Chondrocyte (in vitro differentiated cells): Measurements from ENCODE around the gene TMEM220. TPM values are rescaled to one million over a fixed set of nuclear protein-coding genes. Genes with fewer than 3 reads are reported as not detected.

Experiments
- DNase-seq: peaks from one replicate; pipeline ENCODE4 v3.0.0; 2021; ENCODE audit warnings: mixed read lengths, low spot score
- H3K27ac Mint-ChIP-seq: one replicate; pipeline ENCODE4 v1.8.0; 2021; ENCODE audit warnings: mild to moderate bottlenecking, moderate library complexity, mixed read lengths; ENCODE audit not compliant: unreplicated experiment
- H3K27me3 Mint-ChIP-seq: 2 replicates; pipeline ENCODE4 v1.8.0; 2021; ENCODE audit warnings: low read depth, mixed read lengths
- H3K36me3 Mint-ChIP-seq: 2 replicates; pipeline ENCODE4 v1.8.0; 2021; ENCODE audit warnings: low read depth, mixed read lengths
- H3K4me1 Mint-ChIP-seq: 2 replicates; pipeline ENCODE4 v1.8.0; 2021; ENCODE audit warnings: low read depth, mild to moderate bottlenecking, mixed read lengths
- H3K4me3 Mint-ChIP-seq: one replicate; pipeline ENCODE4 v1.8.0; 2021; ENCODE audit warnings: mild to moderate bottlenecking, moderate library complexity, mixed read lengths; ENCODE audit not compliant: unreplicated experiment
- H3K9me3 Mint-ChIP-seq: 2 replicates; pipeline ENCODE4 v1.8.0; 2021; ENCODE audit warnings: low read depth, mixed read lengths
- CTCF ChIP-seq: fragments of 200-600 bp; sonication (generic); IDR thresholded peaks from 2 replicates; pipeline ENCODE4 v1.5.0; 2021; ENCODE audit warnings: antibody characterized with exemption, mild to moderate bottlenecking, moderate library complexity
- total RNA-seq: library from RNA; stranded (reverse); gene quantifications from 3 replicates; pipeline ENCODE4 v1.2.1, GENCODE V29; 2021

Gene TMEM220
- total RNA-seq, 1 donor from 2014 or later, result 7.6 TPM

DNA sequence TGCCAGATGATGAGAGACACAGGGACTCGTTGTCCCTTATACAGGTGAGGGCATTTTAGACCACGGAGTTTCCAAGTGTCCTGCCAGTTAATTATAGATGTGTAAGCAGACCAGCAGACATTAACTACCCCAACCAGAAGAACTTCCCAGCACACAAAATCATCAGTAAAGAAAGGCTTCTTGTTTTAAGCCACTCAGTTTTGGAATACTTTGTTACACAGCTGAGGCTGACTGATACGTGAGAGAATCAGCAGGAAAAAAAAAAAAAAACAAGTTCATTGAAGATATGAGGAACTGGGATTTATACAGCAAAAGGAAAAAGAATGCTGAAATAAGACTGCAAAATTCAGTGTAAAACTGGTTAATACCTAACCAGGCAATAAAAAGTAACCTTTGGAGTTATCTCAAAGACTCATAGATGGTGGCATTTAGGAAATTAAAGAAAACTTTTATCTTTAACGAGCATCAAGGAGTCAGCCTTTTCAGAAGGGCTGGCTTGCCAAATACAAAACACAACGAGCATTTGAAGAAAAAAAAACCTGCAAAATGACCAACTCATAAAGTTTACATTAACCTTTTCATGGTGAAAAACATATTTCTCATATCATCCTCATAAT lies 46.0 kb upstream of the TMEM220 start:
- H3K36me3 Mint-ChIP-seq, result peaks cover 4% of the 10 kb centered on the region
- no peaks in the 10 kb centered on the region for H3K4me1 Mint-ChIP-seq
- no peak overlapping the region for H3K4me3 Mint-ChIP-seq
- peaks cover 17% of the 10 kb centered on the region for H3K9me3 Mint-ChIP-seq
- TF ChIP-seq CTCF, result no peak
- no peak overlapping the region for H3K27ac Mint-ChIP-seq
- H3K27me3 Mint-ChIP-seq, result no peaks in the 10 kb centered on the region
- DNase-seq, result no peak

DNA sequence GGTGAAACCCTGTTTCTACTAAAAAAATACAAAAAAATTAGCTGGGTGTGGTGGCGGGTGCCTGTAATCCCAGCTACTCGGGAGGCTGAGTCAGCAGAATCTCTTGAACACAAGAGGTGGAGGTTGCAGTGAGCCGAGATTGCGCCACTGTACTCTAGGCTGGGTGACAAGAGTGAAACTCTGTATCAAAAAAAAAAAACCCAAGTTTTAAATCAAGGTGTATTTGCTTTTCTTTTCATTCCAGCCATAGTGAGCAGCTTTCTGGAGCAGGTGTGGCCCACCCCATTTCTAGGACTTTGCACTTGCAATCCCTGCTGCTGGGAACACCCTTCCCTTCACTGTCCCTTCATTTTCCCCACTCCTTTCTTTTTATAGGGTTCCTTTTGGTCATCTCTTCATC lies 45.2 kb upstream of the TMEM220 start:
- Mint-ChIP-seq H3K4me1 (no peaks in the 10 kb centered on the region), H3K27me3 (no peaks in the 10 kb centered on the region), H3K36me3 (peaks cover 4% of the 10 kb centered on the region), H3K4me3 (no peak overlapping the region), H3K9me3 (peaks cover 15% of the 10 kb centered on the region), H3K27ac (no peak overlapping the region)
- TF ChIP-seq CTCF, result no peak
- DNase-seq, result no peak

DNA sequence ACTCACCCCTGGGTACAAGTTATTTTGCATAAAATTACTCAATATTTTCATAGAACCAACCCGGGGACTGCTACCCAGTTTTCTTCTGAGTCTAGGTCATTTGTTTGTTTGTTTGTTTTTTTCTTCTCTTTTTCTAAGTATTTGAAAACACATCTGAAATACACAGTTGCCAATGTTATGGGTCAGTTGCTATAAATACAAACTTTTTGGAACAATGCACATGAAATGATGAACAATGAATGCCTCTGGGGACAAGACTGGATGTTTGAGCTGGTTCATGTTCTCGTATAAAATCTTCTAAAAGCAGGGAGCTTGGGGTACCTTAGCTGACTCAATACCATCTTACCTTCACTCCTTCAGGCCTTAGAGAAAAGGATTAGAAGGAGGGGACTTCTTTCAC lies 43.6 kb upstream of the TMEM220 start:
- Mint-ChIP-seq H3K9me3 (peaks cover 12% of the 10 kb centered on the region), H3K36me3 (peaks cover 4% of the 10 kb centered on the region), H3K27me3 (no peaks in the 10 kb centered on the region), H3K27ac (no peak overlapping the region), H3K4me3 (no peak overlapping the region), H3K4me1 (no peaks in the 10 kb centered on the region)
- DNase-seq, result no peak
- no peak for TF ChIP-seq CTCF

GRCh38 chr17:10772425-10773380 lies 42.9 kb upstream of the TMEM220 start:
- TF ChIP-seq CTCF, result peak; percentile 75
- peaks cover 4% of the 10 kb centered on the region for H3K36me3 Mint-ChIP-seq
- no peak overlapping the region for H3K4me3 Mint-ChIP-seq
- no peak overlapping the region for H3K27ac Mint-ChIP-seq
- DNase-seq, result no peak
- H3K9me3 Mint-ChIP-seq, result peaks cover 12% of the 10 kb centered on the region
- H3K4me1 Mint-ChIP-seq, result no peaks in the 10 kb centered on the region
- no peaks in the 10 kb centered on the region for H3K27me3 Mint-ChIP-seq

DNA sequence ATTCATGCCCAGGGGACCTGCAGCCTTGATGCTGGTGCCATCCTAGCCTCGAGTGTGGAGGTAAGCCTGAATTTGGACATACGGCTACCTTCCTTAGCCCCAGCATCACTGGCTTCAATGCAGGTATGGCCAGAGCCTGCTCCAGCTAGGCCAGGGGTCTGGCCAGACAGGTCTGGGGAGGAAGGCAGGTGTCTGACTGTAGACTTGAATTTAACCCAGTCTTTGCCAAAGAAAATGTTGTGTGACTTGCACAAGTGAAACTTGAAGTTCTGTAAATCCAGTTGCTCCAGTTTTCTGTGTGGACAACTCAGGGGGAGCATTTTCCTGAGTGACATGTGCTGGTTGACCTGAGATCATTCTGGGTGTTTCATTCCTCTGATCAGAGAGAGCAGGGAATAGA lies 41.3 kb upstream of the TMEM220 start:
- H3K4me3 Mint-ChIP-seq, result no peak overlapping the region
- H3K27me3 Mint-ChIP-seq, result no peaks in the 10 kb centered on the region
- peaks cover 18% of the 10 kb centered on the region for H3K9me3 Mint-ChIP-seq
- H3K27ac Mint-ChIP-seq, result no peak overlapping the region
- DNase-seq, result peak; percentile 35
- peaks cover 7% of the 10 kb centered on the region for H3K36me3 Mint-ChIP-seq
- no peaks in the 10 kb centered on the region for H3K4me1 Mint-ChIP-seq
- no peak for TF ChIP-seq CTCF
